GM18858 (cell line): Measurements from ENCODE around the gene SCAMP1.
"Not testable (repeated sequence)": the region's sequence is repeated elsewhere in the genome, so short reads cannot be mapped to it uniquely, and the experiment has no call there.

Experiments used
- ATAC-seq: cut with Tn5 transposase; IDR thresholded peaks from one replicate; pipeline ENCODE4 v1.9.1; 2021; ENCODE audit not compliant: unreplicated experiment

SCAMP1 gene, protein sequence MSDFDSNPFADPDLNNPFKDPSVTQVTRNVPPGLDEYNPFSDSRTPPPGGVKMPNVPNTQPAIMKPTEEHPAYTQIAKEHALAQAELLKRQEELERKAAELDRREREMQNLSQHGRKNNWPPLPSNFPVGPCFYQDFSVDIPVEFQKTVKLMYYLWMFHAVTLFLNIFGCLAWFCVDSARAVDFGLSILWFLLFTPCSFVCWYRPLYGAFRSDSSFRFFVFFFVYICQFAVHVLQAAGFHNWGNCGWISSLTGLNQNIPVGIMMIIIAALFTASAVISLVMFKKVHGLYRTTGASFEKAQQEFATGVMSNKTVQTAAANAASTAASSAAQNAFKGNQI

DNA sequence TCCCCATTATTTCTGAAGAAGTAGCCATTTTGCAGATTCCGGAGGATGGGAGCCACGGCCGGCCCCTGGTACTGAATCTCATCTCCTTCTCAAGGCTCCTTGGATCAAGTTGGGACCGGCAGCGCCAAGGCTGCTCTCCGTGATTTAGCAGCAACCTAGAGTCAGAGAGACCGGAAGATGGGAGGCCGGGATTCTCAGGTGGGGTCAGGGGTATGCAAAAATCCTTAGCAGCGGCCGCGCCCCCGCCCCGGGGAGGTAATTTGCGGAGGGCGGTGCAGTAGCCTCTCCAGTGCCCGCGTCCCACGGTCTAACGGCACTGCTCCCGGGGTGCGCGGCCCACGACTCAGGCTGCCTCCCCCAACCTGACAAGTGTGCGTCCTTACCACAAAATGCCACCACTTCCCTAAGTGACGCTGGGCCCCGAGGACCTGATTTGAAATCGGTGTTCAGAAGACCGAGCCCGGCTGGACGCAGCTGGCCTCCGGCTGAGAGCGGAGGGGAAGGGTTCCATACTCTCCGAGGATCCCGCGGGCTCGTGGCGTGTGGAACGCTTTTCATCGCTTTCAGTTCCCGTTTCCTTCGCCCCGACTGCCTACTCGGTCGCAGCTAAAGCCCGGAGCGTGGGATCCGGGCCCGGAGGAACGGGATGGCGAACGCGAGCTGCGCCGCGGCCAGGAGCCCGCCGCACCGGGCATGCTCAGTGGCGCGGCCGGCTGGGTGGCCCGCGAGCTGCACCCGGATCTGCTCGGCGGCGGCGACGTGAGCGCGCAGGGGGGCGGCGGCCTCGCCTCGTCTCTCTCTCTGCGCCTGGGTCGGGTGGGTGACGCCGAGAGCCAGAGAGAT, at the start of gene SCAMP1:
Gene SCAMP1, plus strand, starts transcription at position 787 of the 843 bp plus-strand sequence. Its CDS starts 55 bp downstream, at position 842.
- peak; percentile 67 for ATAC-seq

DNA sequence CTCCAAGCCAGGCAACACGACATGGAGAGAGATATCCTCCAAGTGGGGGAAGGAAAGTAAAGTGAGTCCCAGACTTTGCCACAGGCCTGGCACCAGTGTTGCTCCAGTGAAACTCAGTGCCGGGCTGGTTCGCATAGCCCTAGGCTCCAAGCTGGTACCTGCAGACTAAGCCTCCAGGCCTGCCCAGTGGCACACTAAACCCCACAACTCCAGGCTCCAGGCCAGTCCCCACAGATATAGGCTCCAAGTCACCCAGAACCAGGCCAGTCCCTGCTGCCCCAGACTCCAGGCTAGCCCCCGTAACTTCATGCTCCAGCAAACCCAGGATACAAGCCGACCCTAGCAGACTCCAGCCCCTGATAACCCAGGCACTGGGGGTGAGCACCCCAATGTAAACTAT, 42.9 kb upstream of the SCAMP1 start:
- ATAC-seq: no peak

DNA sequence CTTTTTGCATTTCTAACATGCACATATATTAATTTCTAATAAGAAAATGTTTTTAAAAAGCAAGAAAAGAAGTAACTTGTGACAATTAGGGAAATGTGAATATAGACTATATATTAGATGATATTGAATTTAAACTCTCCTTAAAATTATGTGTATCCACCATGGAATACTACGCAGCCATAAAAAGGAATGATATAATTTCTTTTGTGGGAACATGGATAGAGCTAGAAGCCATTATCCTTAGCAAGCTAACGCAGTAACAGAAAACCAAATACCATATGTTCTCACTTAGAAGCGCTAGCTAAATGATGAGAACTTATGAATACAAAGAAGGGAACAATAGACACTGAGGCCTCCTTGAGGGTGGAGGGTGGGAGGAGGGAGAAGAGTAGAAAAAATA, 42.1 kb upstream of the SCAMP1 start:
- no peak for ATAC-seq

DNA sequence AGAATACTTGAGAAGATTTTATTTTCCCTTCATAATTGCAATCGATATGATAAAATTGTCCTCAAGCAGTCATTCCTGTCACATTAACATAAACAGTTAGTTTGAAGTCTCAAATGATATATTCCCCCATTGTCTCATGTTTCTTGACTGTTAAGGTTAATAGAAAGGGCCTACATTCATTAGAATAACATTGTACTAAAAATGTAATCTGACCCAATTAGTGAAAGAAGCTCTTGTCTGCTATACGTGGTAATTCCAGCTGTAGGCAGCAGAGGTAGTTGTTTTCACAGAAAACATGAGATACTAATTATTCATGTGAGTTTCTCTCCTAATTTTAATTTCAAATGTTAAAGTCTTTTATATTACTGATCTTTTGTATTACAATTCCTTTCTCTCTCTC, 40.0 kb upstream of the SCAMP1 start:
- no peak for ATAC-seq

DNA sequence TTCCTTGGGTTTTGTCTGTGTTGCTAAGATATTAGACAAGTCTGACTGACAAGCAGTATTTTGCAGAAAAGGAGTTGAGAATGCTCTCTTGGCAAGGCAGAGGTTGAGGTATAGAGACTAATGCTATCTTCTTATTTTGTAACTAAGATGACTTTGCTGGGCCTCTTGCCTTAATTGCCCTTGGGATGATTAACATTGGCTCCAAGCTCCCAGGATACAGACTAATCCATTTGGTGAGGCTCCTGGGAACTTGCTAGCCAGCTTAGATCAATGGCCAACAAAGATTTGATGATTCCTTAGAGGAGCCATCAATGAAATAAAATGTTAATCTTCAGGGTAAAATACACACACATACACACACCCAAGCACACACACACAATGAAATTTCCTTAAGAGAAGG, 37.2 kb upstream of the SCAMP1 start:
- no peak for ATAC-seq

DNA sequence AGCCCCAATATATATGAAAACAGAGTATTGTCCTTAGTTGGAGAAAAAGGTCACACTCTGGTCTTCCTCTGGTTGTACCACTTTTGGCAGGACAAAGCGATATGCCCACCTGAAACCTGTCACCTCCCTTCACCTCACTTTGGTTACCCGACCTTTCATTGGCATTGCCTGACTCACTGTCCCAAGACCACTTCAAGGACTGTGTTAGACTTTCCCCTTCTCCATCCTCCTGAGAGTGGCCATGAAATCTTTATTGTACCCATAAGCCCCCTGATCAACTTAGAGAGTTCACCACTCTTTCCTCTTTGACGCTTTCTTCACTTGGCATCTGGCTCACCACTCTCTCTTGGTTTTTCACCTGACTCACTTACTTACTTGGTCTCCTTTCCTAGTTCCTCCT, 33.5 kb upstream of the SCAMP1 start:
- ATAC-seq: no peak

DNA sequence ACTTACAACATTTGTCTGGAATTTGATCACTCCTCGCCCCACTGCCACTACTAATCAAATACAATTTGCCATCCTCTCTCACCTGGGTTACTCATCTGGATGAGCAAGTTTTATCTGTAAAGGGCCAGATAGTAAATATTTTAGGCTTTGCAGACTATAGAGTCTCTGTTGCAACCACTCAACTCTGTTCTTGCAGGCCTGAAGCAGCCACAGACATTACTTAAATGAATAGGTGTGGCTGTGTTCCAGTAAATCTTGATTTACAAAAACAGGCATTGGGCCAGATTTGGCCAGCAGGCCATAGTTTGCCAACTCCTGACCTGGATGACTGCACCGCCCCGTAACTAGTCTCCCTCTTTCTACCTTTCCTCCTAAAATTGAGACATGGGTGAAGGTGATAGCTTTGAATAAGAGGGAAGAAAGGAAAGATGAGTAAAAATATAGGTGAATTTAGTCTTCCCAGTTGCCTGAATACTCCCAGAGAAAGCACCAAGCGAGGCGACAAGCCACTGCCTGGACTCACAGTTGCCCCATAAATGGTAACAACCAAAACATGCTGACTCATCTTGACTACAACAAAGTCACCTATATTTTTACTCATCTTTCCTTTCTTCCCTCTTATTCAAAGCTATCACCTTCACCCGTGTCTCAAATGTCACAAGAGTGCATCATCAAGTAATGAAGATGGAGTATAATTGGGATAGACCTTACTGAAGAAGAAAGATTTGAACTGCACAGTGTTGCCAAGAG, 32.5 kb upstream of the SCAMP1 start:
- no peak for ATAC-seq

DNA sequence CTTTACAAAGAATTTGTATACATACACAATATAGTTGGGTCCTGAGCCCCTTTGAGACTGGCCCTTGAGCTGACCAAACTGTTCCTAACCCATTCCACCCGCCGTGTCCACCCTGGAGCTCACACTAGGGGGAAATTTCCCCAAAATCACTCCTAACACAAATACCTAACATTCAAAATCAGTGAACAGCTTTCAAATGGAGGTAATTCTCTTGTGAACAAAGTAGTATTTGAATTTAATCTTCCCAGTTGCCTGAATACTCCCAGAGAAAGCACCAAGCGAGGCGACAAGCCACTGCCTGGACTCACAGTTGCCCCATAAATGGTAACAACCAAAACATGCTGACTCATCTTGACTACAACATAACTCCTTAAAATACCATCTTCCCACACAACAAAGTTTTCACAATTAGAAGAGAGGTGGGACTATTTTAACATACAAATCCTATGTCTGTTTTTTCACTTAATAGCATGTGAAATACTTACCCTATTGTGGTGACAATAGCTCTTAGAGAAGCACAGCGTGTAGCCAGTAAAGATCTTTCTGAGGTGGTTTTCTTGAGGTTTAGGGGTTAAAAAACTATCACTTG, 31.7 kb upstream of the SCAMP1 start:
- ATAC-seq: no peak

DNA sequence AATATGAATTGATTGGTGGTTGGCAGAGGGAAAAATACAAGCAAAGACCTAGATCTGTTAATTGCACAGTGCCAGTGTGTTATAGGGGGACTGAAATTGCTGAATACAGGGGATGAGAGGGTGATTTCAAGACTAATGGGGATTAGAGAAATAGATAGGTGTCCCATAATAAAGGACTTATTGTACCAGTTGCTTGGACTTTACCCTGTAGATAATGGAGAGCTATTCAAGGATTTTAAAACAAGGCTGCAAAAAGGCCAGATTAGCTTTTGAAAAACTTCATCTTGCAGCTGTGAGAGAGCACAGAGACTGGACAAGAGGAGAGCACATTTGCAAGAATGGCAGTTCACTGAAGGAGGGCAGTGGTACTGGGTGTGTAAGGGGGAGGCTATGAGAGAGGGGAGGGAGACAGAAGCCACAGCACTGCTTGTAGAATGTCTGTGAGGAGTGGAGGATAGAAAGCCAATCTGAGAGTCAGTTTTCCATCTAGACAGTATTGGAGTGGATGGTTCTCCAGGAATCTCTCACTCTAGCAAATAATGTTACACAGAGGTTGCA, 28.8 kb upstream of the SCAMP1 start:
- no peak for ATAC-seq

DNA sequence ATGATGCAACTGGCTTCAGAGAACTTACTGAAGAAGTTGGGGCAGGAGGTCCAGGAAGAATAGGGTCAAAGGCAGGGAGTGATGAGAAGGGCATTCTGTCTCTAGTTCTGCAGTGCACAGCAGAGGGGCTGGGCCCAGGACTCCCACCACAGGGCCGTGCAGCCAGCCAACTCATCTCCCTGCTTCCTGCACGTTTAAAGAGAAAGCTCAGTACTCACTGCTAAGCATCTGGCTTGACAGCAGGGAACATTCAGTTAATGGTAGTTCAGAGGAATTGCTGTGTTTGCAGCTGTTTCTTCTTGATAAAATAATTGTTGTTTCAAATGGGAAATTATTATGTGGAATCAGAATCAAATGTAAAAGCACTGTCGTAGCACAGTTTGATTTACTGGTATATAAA, 25.6 kb upstream of the SCAMP1 start:
- no peak for ATAC-seq

DNA sequence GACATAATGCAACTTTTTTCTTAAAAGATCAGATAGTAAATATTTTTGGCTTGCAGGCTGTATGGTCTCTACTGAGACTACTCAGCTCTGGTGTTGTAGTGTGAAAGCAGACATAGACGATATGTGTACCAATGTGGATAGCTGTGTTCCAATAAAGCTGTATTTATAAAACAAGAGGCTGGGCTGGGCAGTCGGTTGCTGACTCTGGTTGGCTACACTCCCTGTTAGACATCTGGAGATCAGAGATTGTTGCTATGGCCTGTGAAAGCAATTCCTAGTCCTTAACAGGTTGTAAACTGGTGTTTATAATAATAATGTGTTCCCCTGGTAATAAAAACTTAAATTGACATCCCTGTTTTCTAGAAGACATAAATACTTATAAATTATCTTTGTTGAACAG, 24.4 kb upstream of the SCAMP1 start:
- ATAC-seq: no peak

DNA sequence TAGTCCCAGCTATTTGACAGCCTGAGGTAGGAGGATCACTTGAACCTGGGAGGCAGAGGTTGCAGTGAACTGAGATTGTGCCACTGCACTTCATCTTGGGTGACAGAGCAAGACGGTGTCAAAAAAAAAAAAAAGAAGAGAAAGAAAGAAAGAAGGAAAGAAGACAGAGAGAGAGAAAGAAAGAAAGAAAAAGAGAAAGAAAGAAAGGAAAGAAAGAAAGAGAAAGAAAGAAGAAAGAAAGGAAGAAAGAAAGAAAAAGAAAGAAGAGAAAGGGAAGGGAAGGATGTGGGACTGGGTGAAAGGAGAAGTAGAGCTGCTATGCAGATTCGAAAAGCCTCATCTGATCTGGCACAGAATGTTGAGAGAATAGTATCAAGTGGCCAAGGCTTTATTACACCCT, 23.7 kb upstream of the SCAMP1 start:
- no peak for ATAC-seq

DNA sequence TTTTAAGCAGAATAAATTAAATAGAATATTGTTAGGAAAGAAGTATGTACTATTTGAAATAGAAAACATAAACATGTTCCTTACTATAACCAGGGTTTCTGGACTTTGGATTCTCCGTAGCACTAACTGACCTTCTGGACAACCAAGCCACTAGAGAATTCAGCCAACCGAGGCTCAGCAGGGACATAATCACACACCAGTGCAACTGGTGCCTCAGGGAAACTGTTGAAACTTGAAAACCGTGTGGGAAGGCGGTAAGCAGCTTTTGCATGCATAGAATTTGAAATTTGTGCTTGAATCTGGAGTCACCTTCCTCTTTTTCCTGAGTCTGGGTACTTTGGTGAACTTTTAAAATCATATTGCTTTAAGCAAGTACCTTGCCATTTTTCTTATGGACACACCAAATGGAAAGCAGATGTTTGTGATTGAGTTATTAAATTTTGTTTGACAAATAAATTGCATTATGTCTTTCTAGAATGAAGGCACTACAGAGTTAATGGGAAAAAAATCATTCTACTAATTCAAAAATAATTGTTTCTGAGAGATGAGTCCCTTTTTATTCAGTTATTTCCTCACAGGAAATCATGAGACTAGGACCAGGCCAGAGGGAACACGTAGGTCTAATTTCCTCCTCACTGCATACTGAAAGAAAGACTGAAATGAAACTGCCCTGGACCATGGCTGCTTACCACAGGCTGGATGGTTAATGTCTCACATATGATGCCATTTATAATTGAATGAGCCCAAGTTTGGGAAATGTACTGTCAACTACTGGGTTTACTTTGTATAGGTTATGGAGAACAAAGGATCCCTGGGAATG, 20.6 kb upstream of the SCAMP1 start:
- ATAC-seq: no peak

DNA sequence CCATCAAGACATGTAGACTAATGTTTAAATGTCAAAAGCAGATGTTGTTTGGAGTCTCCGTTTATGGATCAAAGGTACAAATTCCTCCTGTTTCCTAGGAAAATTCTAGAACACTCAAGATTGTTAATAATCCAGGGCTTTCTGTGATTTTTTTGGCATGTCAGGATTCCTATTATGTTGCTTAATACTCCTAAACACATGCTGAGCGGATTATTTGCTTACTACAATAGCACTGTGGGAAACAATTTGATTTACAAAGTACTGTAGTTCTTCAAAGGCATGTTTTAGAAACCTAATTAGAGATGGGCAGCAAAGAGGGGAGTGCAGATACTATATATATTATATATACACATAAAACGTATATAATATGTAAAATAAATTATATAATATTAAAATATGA, 19.0 kb upstream of the SCAMP1 start:
- ATAC-seq: no peak

DNA sequence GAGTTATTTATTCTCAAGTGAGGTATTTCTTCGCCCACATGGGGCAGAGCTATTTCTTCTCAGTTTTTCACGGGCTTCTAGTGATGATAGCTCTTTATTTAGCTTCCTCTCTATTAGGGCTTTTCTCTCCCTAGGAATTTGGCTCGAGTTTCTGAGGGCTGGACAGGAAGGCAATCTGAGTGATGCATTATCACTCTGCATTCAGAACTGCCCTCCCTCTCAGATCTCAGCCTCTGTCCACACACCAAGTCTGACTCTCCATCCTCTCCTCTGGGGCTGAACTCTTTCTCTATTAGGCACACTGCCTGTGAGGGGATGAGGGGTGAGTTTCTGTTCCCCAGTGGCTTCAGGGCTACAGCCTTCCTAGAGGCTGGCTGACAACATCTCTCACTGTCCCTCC, 14.9 kb upstream of the SCAMP1 start:
- no peak for ATAC-seq

DNA sequence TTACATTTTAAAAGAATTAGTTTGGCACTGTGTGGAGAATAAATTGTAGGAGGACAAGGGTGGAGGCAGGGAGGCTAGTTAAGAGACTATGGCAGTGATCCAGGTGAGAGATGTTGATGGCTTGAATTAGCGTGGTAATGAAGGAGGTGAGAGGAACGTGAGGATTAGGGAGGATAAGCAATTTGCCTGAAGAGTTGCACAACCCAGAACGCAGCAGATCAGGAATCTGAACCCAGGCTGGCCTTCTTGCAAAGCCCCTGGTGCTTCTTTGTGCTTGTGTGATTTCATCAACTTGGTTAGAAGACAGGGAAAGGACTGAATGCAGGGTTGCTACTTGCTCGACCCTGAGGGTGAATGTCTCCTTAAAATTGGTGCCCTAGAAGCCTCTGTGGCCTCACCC, 6.9 kb upstream of the SCAMP1 start:
- ATAC-seq: no peak

DNA sequence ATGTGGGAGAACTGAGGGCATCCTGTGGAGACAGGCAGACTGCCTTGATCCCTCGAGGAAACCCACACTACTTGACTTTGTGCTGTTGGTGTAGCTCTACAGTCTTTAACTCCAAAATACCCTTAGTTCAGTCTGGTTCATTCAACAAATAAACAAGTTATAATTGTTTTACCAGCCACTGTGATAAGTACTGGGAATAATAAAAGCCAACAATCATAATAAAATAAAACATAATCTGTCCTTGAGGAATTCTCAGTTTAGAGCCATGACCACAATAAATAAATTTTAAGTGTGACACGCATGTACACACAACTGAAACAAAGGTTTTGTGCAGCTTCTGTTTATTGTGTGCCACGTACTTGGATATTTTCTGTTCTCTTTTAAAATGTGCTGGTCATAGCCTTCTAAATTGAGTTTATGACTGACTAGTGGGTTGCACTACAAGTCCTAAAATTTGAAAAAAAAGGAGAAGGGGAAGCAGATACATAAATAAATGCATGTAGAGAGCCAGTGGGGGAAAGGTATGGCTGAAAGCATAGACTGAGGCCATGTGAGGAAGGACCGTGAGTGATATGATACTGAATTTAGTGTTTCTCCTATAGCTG, 6.2 kb upstream of the SCAMP1 start:
- ATAC-seq: no peak

DNA sequence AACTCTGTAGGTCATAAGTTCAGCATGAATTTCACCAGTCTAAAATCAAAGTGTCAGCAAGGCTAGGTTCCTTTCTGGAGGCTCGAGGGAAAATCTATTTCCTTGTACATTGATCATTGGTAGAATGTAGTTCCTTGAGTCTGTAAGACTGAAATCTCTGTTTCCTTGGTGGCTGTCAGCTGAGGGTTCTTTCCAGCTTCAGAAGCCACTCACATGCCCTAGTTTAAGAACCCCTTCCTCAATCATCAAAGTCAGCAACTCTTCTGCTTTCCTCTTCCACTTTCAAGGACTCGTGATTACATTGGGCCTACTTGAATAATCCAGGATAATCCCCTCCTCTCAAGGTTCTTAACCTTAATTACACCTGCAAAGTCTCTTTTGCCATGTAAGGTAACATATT, 4.9 kb upstream of the SCAMP1 start:
- no peak for ATAC-seq

DNA sequence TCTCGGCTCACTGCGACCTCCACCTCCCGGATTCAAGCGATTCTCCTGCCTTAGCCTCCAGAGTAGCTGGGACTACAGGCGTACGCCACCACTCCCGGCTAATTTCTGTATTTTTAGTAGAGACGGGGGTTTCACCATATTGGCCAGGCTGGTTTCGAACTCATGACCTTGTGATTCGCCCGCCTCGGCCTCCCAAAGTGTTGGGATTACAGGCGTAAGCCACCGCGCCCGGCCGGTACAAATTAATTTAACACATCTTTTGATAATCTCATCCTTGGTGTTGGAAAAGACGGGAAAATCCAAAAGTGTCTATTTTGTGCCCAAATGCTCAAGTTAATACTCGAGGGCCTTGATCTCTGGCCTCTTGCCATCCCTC, 974 bp upstream of the SCAMP1 start:
- ATAC-seq: not testable (repeated sequence)

DNA sequence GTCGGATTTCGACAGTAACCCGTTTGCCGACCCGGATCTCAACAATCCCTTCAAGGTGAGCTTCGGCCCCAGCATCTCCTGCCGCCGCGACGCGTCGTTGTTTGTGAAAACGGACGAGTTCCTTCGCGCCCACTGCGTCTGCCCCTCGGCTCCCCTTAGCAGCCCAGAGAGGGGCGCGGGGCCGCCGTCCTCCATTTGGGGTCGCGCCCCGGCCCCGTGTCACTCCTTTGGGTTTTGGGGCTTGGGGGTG, 182 bp downstream of the SCAMP1 start:
- ATAC-seq: no peak
